GM12892 (cell line): Measurements from ENCODE around the gene MECP2.
"Not testable (repeated sequence)": the region's sequence is repeated elsewhere in the genome, so short reads cannot be mapped to it uniquely, and the experiment has no call there.

Experiments used
- DNase-seq: peaks from one replicate; pipeline ENCODE4 v3.0.0; 2011; ENCODE audit not compliant: insufficient read length
- FAIRE-seq: peaks from 2 replicates; lab custom pipeline; 2011; peaks lifted over from hg19 to GRCh38; lab: Jason Lieb, UNC
- POLR2A ChIP-seq: IDR thresholded peaks from 2 replicates; pipeline ENCODE4 v1.6.1; 2011; ENCODE audit warnings: low read depth, low read length, control low read depth
- POLR2AphosphoS5 ChIP-seq: IDR thresholded peaks from 2 replicates; pipeline ENCODE4 v1.6.1; 2011; ENCODE audit warnings: low read depth, low read length, control low read depth
- TAF1 ChIP-seq: IDR thresholded peaks from 2 replicates; pipeline ENCODE4 v1.6.1; 2011; ENCODE audit warnings: low read depth, mild to moderate bottlenecking, control low read depth, low read length, borderline replicate concordance

Gene MECP2

DNA sequence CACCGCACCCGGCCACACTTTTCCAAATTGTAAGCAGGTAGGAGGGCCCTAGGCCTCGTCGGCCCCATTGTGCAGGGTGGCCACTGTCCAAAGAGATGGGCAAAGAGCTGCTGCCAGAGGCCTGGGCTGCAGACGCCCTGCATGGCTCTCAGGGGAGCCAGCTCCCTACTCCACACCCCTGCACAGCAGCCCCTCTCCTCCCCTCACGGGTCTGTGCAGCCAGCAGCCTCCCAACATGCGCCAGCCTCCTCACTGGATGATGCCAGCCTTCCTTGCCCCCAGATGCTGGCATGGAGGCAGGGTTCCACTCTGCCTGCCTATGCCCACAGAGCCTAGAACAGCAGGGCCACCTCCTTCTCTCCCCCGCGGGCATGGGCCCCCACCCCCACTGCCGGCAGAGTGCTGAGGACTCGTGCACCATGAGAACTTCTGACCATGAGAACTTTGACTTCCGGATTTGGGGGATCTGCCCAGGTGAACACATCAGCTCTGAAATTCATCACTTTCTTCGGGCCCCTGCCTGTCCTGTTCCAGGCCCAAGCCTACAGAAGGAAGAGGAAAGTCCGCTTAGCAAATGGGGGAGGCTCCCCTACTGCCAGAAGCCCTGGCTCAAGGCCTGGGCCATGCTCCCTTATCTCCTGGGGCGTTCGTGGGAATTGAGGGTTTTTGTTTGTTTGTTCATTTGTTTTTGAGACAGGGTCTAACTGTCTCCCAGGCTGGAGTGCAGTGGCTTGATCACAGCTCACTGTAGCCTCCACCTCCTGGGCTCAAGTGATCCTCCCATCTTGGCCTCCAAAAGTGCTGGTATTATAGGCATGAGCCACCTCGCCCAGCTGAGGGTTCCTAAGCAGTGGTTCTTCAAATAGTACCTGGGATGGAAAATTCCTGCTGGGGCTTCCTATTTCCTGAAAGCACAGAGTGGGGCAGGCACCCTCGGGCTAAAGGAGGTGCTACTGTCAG is 85.9 kb downstream of the MECP2 start:
- DNase-seq (no peak), FAIRE-seq (no peak)
- TF ChIP-seq POLR2A: no peak

- FAIRE-seq: no peak
- TF ChIP-seq POLR2A: no peak
- TF ChIP-seq POLR2AphosphoS5: no peak
- TF ChIP-seq TAF1: no peak
- no peak for DNase-seq
Measured at GRCh38 chrX:154010330-154011087, 87.0 kb downstream of the MECP2 start.

DNA sequence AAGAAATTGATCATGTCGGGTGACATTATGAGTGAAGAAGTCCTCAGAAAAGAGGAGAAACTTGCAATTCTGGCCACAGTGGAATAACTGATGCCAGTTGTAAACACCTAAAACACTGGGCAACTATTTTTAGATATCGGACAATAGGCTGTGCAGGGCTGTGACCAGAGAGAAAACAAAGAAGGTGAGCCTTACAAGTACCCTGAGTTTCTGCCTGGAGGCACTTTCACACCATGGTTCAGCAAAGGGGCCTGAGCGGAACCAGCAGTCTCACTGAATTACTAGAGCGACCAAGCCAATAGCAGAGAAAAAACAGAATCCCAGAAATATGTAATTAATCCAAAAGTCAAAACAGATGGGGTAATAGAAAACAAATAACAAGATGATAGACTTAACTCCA is 89.0 kb downstream of the MECP2 start:
- no peak for FAIRE-seq
- TF ChIP-seq TAF1 (no peak), POLR2A (no peak), POLR2AphosphoS5 (no peak)
- no peak for DNase-seq

GRCh38 chrX:154006947-154007346 is 90.6 kb downstream of the MECP2 start:
- DNase-seq (no peak), FAIRE-seq (no peak)

DNA sequence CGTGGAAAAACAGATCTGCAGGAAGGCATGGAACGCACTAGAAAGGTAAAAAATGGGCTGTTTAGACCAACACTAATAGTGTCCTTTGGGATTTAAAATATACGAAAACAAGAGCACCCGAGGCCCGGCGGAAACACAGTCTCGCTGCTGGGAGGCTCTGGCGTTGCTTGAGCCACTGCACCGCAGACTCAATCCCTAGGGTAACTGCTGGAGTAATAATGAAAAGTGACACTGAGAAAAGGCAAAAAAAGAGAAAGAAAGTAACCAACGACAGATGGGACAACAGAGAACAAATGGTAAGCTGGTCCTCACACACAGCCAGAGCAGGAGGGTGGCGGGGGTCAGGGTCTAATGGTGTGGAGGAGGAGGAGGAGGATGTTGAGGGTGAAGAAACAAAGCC is 93.2 kb downstream of the MECP2 start:
- DNase-seq: no peak
- no peak for TF ChIP-seq POLR2AphosphoS5
- TF ChIP-seq POLR2A: no peak
- TF ChIP-seq TAF1: no peak
- no peak for FAIRE-seq

More at GRCh38 chrX:154006947-154007346, 90.6 kb downstream of the MECP2 start:
- TF ChIP-seq TAF1 (no peak), POLR2AphosphoS5 (no peak), POLR2A (no peak)

- FAIRE-seq (peak; percentile 82), DNase-seq (no peak)
- no peak for TF ChIP-seq TAF1
- TF ChIP-seq POLR2A: no peak
- TF ChIP-seq POLR2AphosphoS5: no peak
Measured at GRCh38 chrX:154002215-154002719, 95.2 kb downstream of the MECP2 start.

DNA sequence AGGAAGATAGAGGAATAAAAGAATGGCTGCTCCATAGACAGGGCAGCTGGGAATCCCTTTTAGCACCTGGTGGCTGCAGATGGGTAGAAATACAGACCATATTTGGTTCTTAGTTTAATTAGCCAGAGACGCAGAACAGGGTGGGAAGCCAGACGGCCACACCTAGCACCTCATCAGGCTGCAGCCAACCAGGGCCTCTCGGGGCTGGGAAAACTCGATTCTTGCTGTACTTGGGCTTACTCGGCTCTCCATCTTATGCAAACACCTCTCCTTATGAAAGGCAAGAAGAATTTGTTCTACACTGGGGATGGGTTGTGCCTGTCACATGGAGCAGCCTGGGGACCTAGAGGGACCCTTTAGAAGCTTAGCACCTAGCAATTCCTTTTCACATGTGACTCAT is 97.5 kb downstream of the MECP2 start:
- FAIRE-seq (no peak), DNase-seq (no peak)
- no peak for TF ChIP-seq POLR2AphosphoS5
- TF ChIP-seq POLR2A: no peak
- no peak for TF ChIP-seq TAF1

DNA sequence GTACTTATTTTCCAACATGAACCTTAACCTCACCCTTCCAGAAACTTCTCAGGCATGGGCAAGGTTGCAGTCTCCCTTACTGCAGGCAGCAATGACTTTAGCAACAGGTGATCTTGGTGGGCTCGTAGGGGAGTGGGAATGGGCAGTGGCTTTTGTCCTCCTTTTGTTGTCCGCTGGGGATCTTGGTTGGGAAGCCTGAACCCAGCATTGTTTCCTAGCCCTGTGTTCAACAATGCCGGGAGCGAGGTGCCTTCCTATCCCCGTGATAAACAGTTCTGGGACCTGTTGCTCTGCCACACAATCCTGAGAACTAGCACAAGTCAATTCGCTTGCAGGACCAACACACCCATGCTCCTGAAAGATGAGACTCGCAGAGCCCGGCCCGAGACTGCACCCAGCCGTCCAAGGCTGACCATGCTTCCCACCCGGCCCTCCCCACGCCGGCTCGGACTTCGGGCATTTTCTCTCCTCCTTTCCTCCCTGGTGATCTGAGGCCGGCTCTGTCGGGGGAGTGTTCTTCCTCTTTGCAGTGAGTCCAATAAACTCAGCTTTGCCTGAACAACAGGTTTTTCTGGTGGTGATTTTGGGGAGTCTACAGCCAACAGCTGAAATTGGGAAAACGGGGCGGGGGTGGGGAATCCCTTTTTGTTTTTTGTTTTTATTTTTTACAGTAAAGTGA is 98.0 kb downstream of the MECP2 start:
- TF ChIP-seq POLR2AphosphoS5 (no peak), TAF1 (no peak), POLR2A (no peak)
- FAIRE-seq (no peak), DNase-seq (no peak)

GRCh38 chrX:153995504-153995903 is 102.0 kb downstream of the MECP2 start:
- FAIRE-seq (no peak), DNase-seq (no peak)
- TF ChIP-seq POLR2AphosphoS5: no peak
- no peak for TF ChIP-seq POLR2A
- no peak for TF ChIP-seq TAF1

DNA sequence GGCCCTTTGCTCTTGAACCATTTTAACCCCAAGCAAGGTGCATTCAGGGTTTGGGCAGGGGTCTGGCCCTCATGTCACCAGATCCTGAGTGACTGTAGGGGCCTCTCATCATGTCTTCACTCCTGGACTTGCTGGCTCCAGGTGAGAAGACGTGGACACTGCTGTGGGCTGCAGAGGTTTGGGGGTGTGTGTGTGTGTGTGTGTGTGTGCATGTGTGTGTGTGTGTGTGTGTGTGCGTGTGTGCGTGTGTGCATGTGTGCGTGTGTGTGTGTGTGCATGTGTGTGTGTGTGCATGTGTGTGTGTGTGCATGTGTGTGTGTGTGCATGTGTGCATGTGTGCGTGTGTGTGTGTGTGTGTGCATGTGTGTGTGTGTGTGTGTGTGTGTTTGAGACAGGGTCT is 103.1 kb downstream of the MECP2 start:
- FAIRE-seq, DNase-seq: not testable (repeated sequence)

GRCh38 chrX:153993978-153994377 is 103.5 kb downstream of the MECP2 start:
- TF ChIP-seq POLR2A (no peak), POLR2AphosphoS5 (no peak), TAF1 (no peak)
- FAIRE-seq (no peak), DNase-seq (no peak)

DNA sequence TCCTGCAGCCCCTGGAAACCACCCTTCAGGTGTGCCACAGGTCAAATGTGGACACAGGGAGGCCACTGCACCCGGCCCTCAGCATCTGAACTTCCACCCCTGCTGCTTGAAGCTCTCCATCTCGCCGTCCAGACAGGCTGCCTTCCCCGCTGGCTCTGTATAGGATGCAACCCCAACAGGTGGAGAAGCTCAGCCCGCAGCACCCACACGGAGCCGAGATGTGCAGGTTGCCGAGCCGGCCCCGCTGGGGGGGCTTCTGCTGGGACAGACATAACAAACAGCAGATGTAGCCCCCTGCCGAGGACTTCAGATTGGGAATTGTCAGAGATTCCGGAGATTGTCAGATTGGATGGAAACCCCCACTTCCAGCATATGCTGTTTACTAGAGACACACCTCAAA is 104.4 kb downstream of the MECP2 start:
- no peak for TF ChIP-seq POLR2AphosphoS5
- no peak for TF ChIP-seq TAF1
- no peak for TF ChIP-seq POLR2A
- FAIRE-seq (no peak), DNase-seq (no peak)
